Astrocyte (in vitro differentiated cells and primary cell): ENCODE measurements around the gene TNIK.

ENCODE experiments used
- CTCF ChIP-seq: IDR thresholded peaks from 2 replicates; pipeline ENCODE4 v1.5.1; 2011; ENCODE audit warnings: low read depth, mild to moderate bottlenecking, inconsistent platforms, low read length, moderate library complexity; ENCODE audit not compliant: insufficient read depth
- EZH2 ChIP-seq: IDR thresholded peaks from 2 replicates; pipeline ENCODE4 v1.6.1; 2012; ENCODE audit warnings: mild to moderate bottlenecking, low read length, inconsistent platforms; ENCODE audit not compliant: insufficient read depth

- TF ChIP-seq CTCF (no peak), EZH2 (no peak)
These were observed 403.1 kb downstream of the TNIK start for GRCh38 chr3:171057072-171057471.
